KG1 (cell line): ENCODE measurements around the gene CHD2.
"Not testable (repeated sequence)": the region's sequence is repeated elsewhere in the genome, so short reads cannot be mapped to it uniquely, and the experiment has no call there.

ENCODE experiments used
- DNase-seq: peaks from one replicate; lab custom pipeline; 2025; lab: John Stamatoyannopoulos, UW

Gene CHD2

GRCh38 chr15:93020976-93021772 is 121.0 kb downstream of the CHD2 start:
- no peak for DNase-seq

- no peak for DNase-seq
Observed at GRCh38 chr15:93024293-93024692, 124.2 kb downstream of the CHD2 start.

- no peak for DNase-seq
Observed at GRCh38 chr15:93024716-93025624, 124.8 kb downstream of the CHD2 start.

GRCh38 chr15:93025625-93025982 is 125.5 kb downstream of the CHD2 start:
- no peak for DNase-seq

GRCh38 chr15:93026380-93026817 is 126.3 kb downstream of the CHD2 start:
- DNase-seq, result no peak

GRCh38 chr15:93027413-93027812 is 127.3 kb downstream of the CHD2 start:
- no peak for DNase-seq

GRCh38 chr15:93028111-93028631 is 128.0 kb downstream of the CHD2 start:
- DNase-seq, result no peak

GRCh38 chr15:93028632-93029213 is 128.6 kb downstream of the CHD2 start:
- DNase-seq, result no peak

GRCh38 chr15:93029214-93029835 is 129.2 kb downstream of the CHD2 start:
- no peak for DNase-seq

- no peak for DNase-seq
Observed at GRCh38 chr15:93029836-93030429, 129.8 kb downstream of the CHD2 start.

- DNase-seq, result peak; percentile 56
Observed at GRCh38 chr15:93030430-93031102, 130.4 kb downstream of the CHD2 start.

- no peak for DNase-seq
Observed at GRCh38 chr15:93031103-93031464, 131.0 kb downstream of the CHD2 start.

GRCh38 chr15:93031557-93032384 is 131.6 kb downstream of the CHD2 start:
- DNase-seq, result not testable (repeated sequence)

GRCh38 chr15:93032515-93033206 is 132.5 kb downstream of the CHD2 start:
- not testable (repeated sequence) for DNase-seq

- DNase-seq, result no peak
Observed at GRCh38 chr15:93033434-93034045, 133.4 kb downstream of the CHD2 start.

- DNase-seq, result no peak
Observed at GRCh38 chr15:93034512-93034911, 134.4 kb downstream of the CHD2 start.

GRCh38 chr15:93035092-93035915 is 135.2 kb downstream of the CHD2 start:
- DNase-seq, result no peak
